H1 (cell line): ENCODE measurements around the gene SLC16A9. TPM values are rescaled to one million over a fixed set of nuclear protein-coding genes. Genes with fewer than 3 reads are reported as not detected.

Source experiments
- CTCF ChIA-PET: fragments of 300-600 bp; sonication (Branson Sonifier 250); formaldehyde crosslinking; loops from one replicate; lab custom pipeline; 2021; ENCODE audit not compliant: partially characterized antibody; lab: Charles Lee
- POLR2A ChIA-PET: fragments of 300-600 bp; sonication (Branson Sonifier 250); formaldehyde crosslinking; loops from one replicate; lab custom pipeline; 2021; ENCODE audit warnings: inconsistent platforms; ENCODE audit not compliant: partially characterized antibody; lab: Charles Lee
- DNase-seq, 2 experiments: peaks; one replicate each; pipeline versions ENCODE4 v3.0.0 to v3.0.0-alpha.2; 2010 to 2022; ENCODE audit warnings: low spot score in 2 of 2, low read depth in 1 of 2, mixed read lengths in 1 of 2
- FAIRE-seq: peaks from 2 replicates; lab custom pipeline; 2011; peaks lifted over from hg19 to GRCh38; lab: Jason Lieb, UNC
- H2AFZ ChIP-seq: 2 replicates; pipeline ENCODE4 v1.8.1; 2012; ENCODE audit warnings: low read length, inconsistent platforms
- H2AK5ac ChIP-seq: 2 replicates; pipeline ENCODE4 v1.6.1; 2013; ENCODE audit warnings: low read depth, low read length
- H2BK120ac ChIP-seq: replicated peaks from 2 replicates; pipeline ENCODE3; 2013; ENCODE audit warnings: low read depth, low read length, inconsistent platforms
- H2BK12ac ChIP-seq: 2 replicates; pipeline ENCODE4 v1.6.1; 2013; ENCODE audit warnings: low read depth, low read length
- H2BK15ac ChIP-seq: 2 replicates; pipeline ENCODE4 v1.6.1; 2013; ENCODE audit warnings: low read length
- H2BK20ac ChIP-seq: 2 replicates; pipeline ENCODE4 v1.6.1; 2013; ENCODE audit warnings: low read length
- H2BK5ac ChIP-seq: 2 replicates; pipeline ENCODE4 v1.6.1; 2013; ENCODE audit warnings: low read depth, low read length
- H3K14ac ChIP-seq: 2 replicates; pipeline ENCODE4 v1.6.1; 2013; ENCODE audit warnings: inconsistent platforms; ENCODE audit not compliant: insufficient read length
- H3K18ac ChIP-seq: 2 replicates; pipeline ENCODE4 v1.6.1; 2013; ENCODE audit warnings: low read length; ENCODE audit errors: extremely low read depth
- H3K23ac ChIP-seq: 2 replicates; pipeline ENCODE4 v1.6.1; 2013; ENCODE audit warnings: inconsistent platforms; ENCODE audit not compliant: insufficient read length
- H3K23me2 ChIP-seq: 2 replicates; pipeline ENCODE4 v1.6.1; 2013; ENCODE audit warnings: low read depth, low read length
- H3K27ac ChIP-seq: 2 replicates; pipeline ENCODE4 v1.6.1; 2011; ENCODE audit warnings: low read depth, low read length, inconsistent platforms
- H3K27me3 ChIP-seq, 4 experiments: replicated peaks in 1 of 4; 1 replicate in 1 of 4; 2 replicates in 3 of 4; pipeline versions ENCODE4 v1.6.1 to v1.8.1; 2011 to 2013; ENCODE audit warnings: low read length in 3 of 4, mild to moderate bottlenecking in 3 of 4, inconsistent platforms in 2 of 4, mixed read lengths in 2 of 4, moderate library complexity in 1 of 4; ENCODE audit not compliant: control insufficient read depth in 3 of 4, insufficient read depth in 3 of 4; ENCODE audit errors: extremely low read depth in 1 of 4
- H3K36me3 ChIP-seq, 4 experiments: 2 replicates each; pipeline versions ENCODE4 v1.6.1 to v1.8.1; 2011 to 2013; ENCODE audit warnings: mild to moderate bottlenecking in 4 of 4, low read length in 3 of 4, moderate library complexity in 2 of 4, control low read depth in 1 of 4, inconsistent platforms in 1 of 4; ENCODE audit not compliant: insufficient read depth in 4 of 4, control insufficient read depth in 2 of 4
- H3K4ac ChIP-seq: replicated peaks from 2 replicates; pipeline ENCODE3; 2013; ENCODE audit warnings: low read length, low read depth, mixed read lengths, inconsistent platforms; ENCODE audit not compliant: insufficient read length
- H3K4me1 ChIP-seq, 4 experiments: replicated peaks in 1 of 4; 1 replicate in 1 of 4; 2 replicates in 3 of 4; pipeline versions ENCODE4 v1.6.1 to v1.8.1; 2011 to 2013; ENCODE audit warnings: low read length in 3 of 4, inconsistent platforms in 2 of 4, mixed read lengths in 1 of 4; ENCODE audit not compliant: insufficient read depth in 4 of 4, control insufficient read depth in 3 of 4
- H3K4me2 ChIP-seq, 2 experiments: 2 replicates each; pipeline versions ENCODE4 v1.6.1 to v1.8.1; 2011 to 2013; ENCODE audit warnings: low read depth in 2 of 2, low read length in 2 of 2, control low read depth in 1 of 2, inconsistent platforms in 1 of 2, mild to moderate bottlenecking in 1 of 2; ENCODE audit not compliant: insufficient read depth in 1 of 2
- H3K4me3 ChIP-seq, 4 experiments: fragments of 200-600, 300-600 bp in 1 of 4; sonication (generic), shearing (Covaris generic), sonication (Bioruptor Twin) in 1 of 4; 2 replicates each; pipeline versions ENCODE4 v1.5.1 to v1.8.1; 2011 to 2016; ENCODE audit warnings: low read length in 4 of 4, low read depth in 3 of 4, control low read depth in 2 of 4, inconsistent platforms in 2 of 4, mild to moderate bottlenecking in 2 of 4, mixed read lengths in 1 of 4, moderate library complexity in 1 of 4; ENCODE audit not compliant: insufficient read depth in 2 of 4; ENCODE audit errors: extremely low read depth in 1 of 4
- H3K56ac ChIP-seq: replicated peaks from 2 replicates; pipeline ENCODE3; 2013; ENCODE audit warnings: low read depth, mild to moderate bottlenecking, mixed read lengths, low read length, inconsistent platforms; ENCODE audit not compliant: insufficient read length
- H3K79me1 ChIP-seq: 2 replicates; pipeline ENCODE4 v1.6.1; 2013; ENCODE audit warnings: low read depth, low read length, control low read depth
- H3K79me2 ChIP-seq, 2 experiments: 2 replicates each; pipeline versions ENCODE4 v1.6.1 to v1.8.1; 2012 to 2013; ENCODE audit warnings: low read length in 2 of 2, mild to moderate bottlenecking in 2 of 2, inconsistent platforms in 1 of 2; ENCODE audit not compliant: insufficient read depth in 2 of 2, control insufficient read depth in 1 of 2
- H3K9ac ChIP-seq, 4 experiments: replicated peaks in 1 of 4; 1 replicate in 1 of 4; 2 replicates in 3 of 4; pipeline versions ENCODE4 v1.6.1 to v1.8.1; 2011 to 2013; ENCODE audit warnings: low read depth in 3 of 4, low read length in 3 of 4, control low read depth in 2 of 4, mild to moderate bottlenecking in 2 of 4, moderate library complexity in 2 of 4, inconsistent platforms in 1 of 4; ENCODE audit errors: extremely low read depth in 1 of 4
- H3K9me3 ChIP-seq, 2 experiments: 2 replicates each; pipeline versions ENCODE4 v1.6.1 to v1.8.1; 2012 to 2013; ENCODE audit warnings: mild to moderate bottlenecking in 2 of 2, moderate library complexity in 2 of 2, control low read depth in 1 of 2, inconsistent platforms in 1 of 2, low read depth in 1 of 2, low read length in 1 of 2, mixed read lengths in 1 of 2; ENCODE audit not compliant: insufficient read depth in 2 of 2
- H4K20me1 ChIP-seq, 2 experiments: replicated peaks in 1 of 2; 2 replicates each; pipeline versions ENCODE3 to v1.8.1; 2011 to 2013; ENCODE audit warnings: inconsistent platforms in 2 of 2, low read length in 2 of 2, mild to moderate bottlenecking in 1 of 2; ENCODE audit not compliant: insufficient read depth in 2 of 2, control insufficient read depth in 1 of 2
- H4K5ac ChIP-seq: 2 replicates; pipeline ENCODE4 v1.6.1; 2013; ENCODE audit warnings: low read length, low read depth, mixed read lengths, inconsistent platforms; ENCODE audit not compliant: insufficient read length
- H4K8ac ChIP-seq: 2 replicates; pipeline ENCODE4 v1.8.0; 2013; ENCODE audit warnings: mild to moderate bottlenecking, moderate library complexity, low read length, inconsistent platforms; ENCODE audit not compliant: insufficient read depth; ENCODE audit errors: extremely low read depth
- H4K91ac ChIP-seq: replicated peaks from 2 replicates; pipeline ENCODE3; 2013; ENCODE audit warnings: low read length, mixed read lengths, inconsistent platforms; ENCODE audit not compliant: insufficient read length
- ATF3 ChIP-seq: IDR thresholded peaks from 2 replicates; pipeline ENCODE4 v1.6.1; 2011; ENCODE audit warnings: low read depth, mild to moderate bottlenecking, low read length; ENCODE audit not compliant: insufficient read depth
- CBX5 ChIP-seq: fragments of 300-800, 300-1000 bp; sonication (generic); IDR thresholded peaks from 2 replicates; pipeline ENCODE4 v1.7.1; 2016; ENCODE audit warnings: antibody characterized with exemption, low read length, low read depth
- CHD1 ChIP-seq: IDR thresholded peaks from 2 replicates; pipeline ENCODE4 v1.6.1; 2012; ENCODE audit warnings: low read depth, low read length, improper control_type of control experiment
- GABPA ChIP-seq: IDR thresholded peaks from 2 replicates; pipeline ENCODE4 v1.6.1; 2011; ENCODE audit warnings: mild to moderate bottlenecking, low read length, moderate library complexity, borderline replicate concordance; ENCODE audit not compliant: insufficient read depth
- MAX ChIP-seq: IDR thresholded peaks from 2 replicates; pipeline ENCODE4 v1.6.1; 2012; ENCODE audit warnings: inconsistent platforms
- NANOG ChIP-seq: IDR thresholded peaks from 2 replicates; pipeline ENCODE4 v1.6.1; 2011; ENCODE audit warnings: low read length, low read depth, mild to moderate bottlenecking, inconsistent platforms; ENCODE audit not compliant: insufficient read depth, poor library complexity, severe bottlenecking
- NRF1 ChIP-seq: IDR thresholded peaks from 2 replicates; pipeline ENCODE4 v1.6.1; 2011; ENCODE audit warnings: mild to moderate bottlenecking, low read depth, low read length, improper control_type of control experiment
- POLR2A ChIP-seq, 2 experiments: IDR thresholded peaks; 1 replicate in 1 of 2; 2 replicates in 1 of 2; pipeline ENCODE4 v1.6.1; 2011; ENCODE audit warnings: low read depth in 2 of 2, low read length in 2 of 2, mild to moderate bottlenecking in 2 of 2; ENCODE audit errors: control extremely low read depth in 1 of 2
- SAP30 ChIP-seq: fragments of 300-600 bp; sonication (generic); IDR thresholded peaks from 2 replicates; pipeline ENCODE4 v1.7.1; 2012; ENCODE audit warnings: low read length, moderate library complexity, mild to moderate bottlenecking, inconsistent platforms; ENCODE audit not compliant: insufficient read depth, insufficient replicate concordance
- TCF12 ChIP-seq: IDR thresholded peaks from 2 replicates; pipeline ENCODE4 v1.6.1; 2011; ENCODE audit warnings: low read depth, mild to moderate bottlenecking, low read length
- WGBS, 2 experiments: shearing (Covaris generic) in 1 of 2; methylation state at CpG; one replicate each; pipeline versions ENCODE4 v1.1.6 to v1.1.7; 2013 to 2015; ENCODE audit warnings: low lambda C conversion rate in 2 of 2, mixed read lengths in 2 of 2, inconsistent platforms in 1 of 2, low coverage in 1 of 2, missing lambda C conversion rate in 1 of 2; ENCODE audit not compliant: insufficient replicate concordance in 2 of 2, insufficient coverage in 1 of 2, insufficient read length in 1 of 2; ENCODE audit errors: extremely low coverage in 1 of 2, missing lambda C conversion rate in 1 of 2; 5-methylcytosine and 5-hydroxymethylcytosine counted together
- polyA plus RNA-seq, 7 experiments: library from polyadenylated mRNA; depleted of rRNA in 3 of 7; stranded (reverse) in 5 of 7; unstranded in 2 of 7; fragments of >200 nt in 5 of 7; fragments of 200-250 nt in 2 of 7; gene quantifications; 1 replicate in 5 of 7; 2 replicates in 1 of 7; 4 replicates in 1 of 7; pipeline versions ENCODE4 v1.2.1 to v1.2.3, GENCODE V29; 2011 to 2013; ENCODE audit warnings: missing spikeins in 2 of 7, mixed read lengths in 2 of 7
- total RNA-seq: library from RNA; stranded (reverse); fragmentation: NEBNext Ultra II Directional; extraction: Animal tissue kit (Norgen Biotek cat#: 25700); gene quantifications from 2 replicates; pipeline ENCODE4 v1.2.1, GENCODE V29; 2021
- TF ChIP-seq, protein P1 (sequence below): IDR thresholded peaks from 2 replicates; pipeline ENCODE4 v1.6.1; 2011; ENCODE audit warnings: low read length, improper control_type of control experiment

The SLC16A9 gene
- total and polyA plus RNA-seq, 2 of the 8 experiments (the other 6 are each of a cell fraction or from before 2014, with no cell fraction given), result 11.2 to 20.5 TPM

DNA sequence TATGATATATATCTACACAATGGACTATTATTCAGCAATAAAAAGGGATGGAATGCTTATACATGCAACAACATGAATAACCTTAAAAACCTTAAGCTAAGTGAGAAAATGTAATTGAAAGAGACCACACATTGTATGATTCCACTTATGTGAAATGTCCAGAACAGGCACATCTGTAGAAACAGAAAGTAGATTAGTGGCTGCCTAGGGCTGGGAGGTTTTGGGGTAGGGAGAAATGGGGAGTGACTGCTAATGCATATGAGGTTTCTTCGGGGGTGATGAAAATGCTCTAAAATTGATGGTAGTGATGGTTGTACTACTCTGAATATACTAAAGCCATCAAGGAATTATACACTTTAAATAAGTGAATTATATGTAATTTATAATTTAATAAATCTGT, 14.7 kb downstream of the SLC16A9 start:
- DNase-seq (no peak), FAIRE-seq (no peak)
- Histone ChIP-seq H3K79me1 (no peaks in the 10 kb centered on the region), H3K4me3 (no peak overlapping the region), H3K18ac (no peak overlapping the region), H3K9me3 (no peaks in the 10 kb centered on the region; a peak in 1 of 4 replicates), H2AK5ac (no peak overlapping the region), H3K79me2 (peaks cover 0 to 8% of the 10 kb centered on the region in 2 experiments; a peak in 2 of 4 replicates), H3K14ac (no peak overlapping the region), H3K23ac (no peak overlapping the region), H3K27me3 (no peaks in the 10 kb centered on the region), H3K4me1 (peaks cover 0 to 2% (median 0%) of the 10 kb centered on the region in 4 experiments; a peak in 1 of 7 replicates), H4K91ac (no peak overlapping the region), H2BK120ac (no peak overlapping the region), H4K5ac (no peak overlapping the region)
- CTCF ChIA-PET, result interaction anchor here (0.5 to 1.0 kb wide), 2 partner anchors 12 to 654 kb away, joined by 3 to 4 read pairs; no protein-coding TSS in a partner anchor
- WGBS, 2 experiments, result 76% methylated on average over 1 of the region's 1 CpG; no CpG with 5 or more reads in 1 of the 2 experiments
- TF ChIP-seq TCF12, result no peak
- TF ChIP-seq, protein P1, sequence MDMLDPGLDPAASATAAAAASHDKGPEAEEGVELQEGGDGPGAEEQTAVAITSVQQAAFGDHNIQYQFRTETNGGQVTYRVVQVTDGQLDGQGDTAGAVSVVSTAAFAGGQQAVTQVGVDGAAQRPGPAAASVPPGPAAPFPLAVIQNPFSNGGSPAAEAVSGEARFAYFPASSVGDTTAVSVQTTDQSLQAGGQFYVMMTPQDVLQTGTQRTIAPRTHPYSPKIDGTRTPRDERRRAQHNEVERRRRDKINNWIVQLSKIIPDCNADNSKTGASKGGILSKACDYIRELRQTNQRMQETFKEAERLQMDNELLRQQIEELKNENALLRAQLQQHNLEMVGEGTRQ, result no peak
- TF ChIP-seq SAP30, result no peak
- no peak for TF ChIP-seq CHD1
- no peak for TF ChIP-seq POLR2A (IDR thresholded peaks at IDR 0.05; ENCODE audit: control extremely low read depth in 1 of 2, low read depth in 2 of 2, low read length in 2 of 2)
- TF ChIP-seq ATF3, result no peak
- TF ChIP-seq MAX, result no peak
- no peak for TF ChIP-seq NANOG
- TF ChIP-seq NRF1, result no peak
- no peak for TF ChIP-seq GABPA
- TF ChIP-seq CBX5, result no peak
- TF ChIP-seq, all 59 proteins: peak for 0
- H3K23me2 ChIP-seq, result no peaks in the 10 kb centered on the region
- no peak overlapping the region for H3K56ac ChIP-seq
- no peak overlapping the region for H2BK20ac ChIP-seq
- H4K8ac ChIP-seq, result no peak overlapping the region
- H3K4ac ChIP-seq, result no peak overlapping the region
- H4K20me1 ChIP-seq, result no peaks in the 10 kb centered on the region
- H3K4me2 ChIP-seq, result no peak overlapping the region
- no peak overlapping the region for H2BK15ac ChIP-seq
- H2BK5ac ChIP-seq, result no peak overlapping the region
- no peak overlapping the region for H3K9ac ChIP-seq
- no peak overlapping the region for H2AFZ ChIP-seq
- H2BK12ac ChIP-seq, result no peak overlapping the region
- H3K27ac ChIP-seq, result no peak overlapping the region
- POLR2A ChIA-PET, result no interaction called here
- H3K36me3 ChIP-seq, result 0 out of 8 replicates have a peak, but pooled peaks cover 0 to 2% (median 0%) of the 10 kb centered on the region in 4 experiments
